AG04449 (cell line): Measurements from ENCODE around the gene C11orf42.

ENCODE experiments used
- CTCF ChIA-PET: fragments of 350-600 bp; formaldehyde crosslinking; extraction: SDS; loops from one replicate; lab custom pipeline; 2021; ENCODE audit warnings: antibody characterized with exemption; lab: Yijun Ruan, JAX
- POLR2A ChIA-PET: fragments of 400-600, 350-600 bp; formaldehyde crosslinking; extraction: SDS; loops from one replicate; lab custom pipeline; 2020; ENCODE audit warnings: antibody characterized with exemption, inconsistent platforms; lab: Yijun Ruan, JAX
- DNase-seq: peaks from one replicate; pipeline ENCODE4 v3.0.0-alpha.2; 2010; ENCODE audit warnings: low read depth, low spot score
- H3K4me3 ChIP-seq: 2 replicates; pipeline ENCODE4 v1.5.1; 2011; ENCODE audit warnings: low read depth, mild to moderate bottlenecking, control low read depth, low read length
- TF ChIP-seq, protein P1 (sequence below): IDR thresholded peaks from one replicate; pipeline ENCODE4 v1.5.1; 2011; ENCODE audit warnings: mild to moderate bottlenecking, moderate library complexity, low read length, control low read depth, inconsistent platforms; ENCODE audit not compliant: insufficient read depth; ENCODE audit errors: missing control alignments

The C11orf42 gene

DNA sequence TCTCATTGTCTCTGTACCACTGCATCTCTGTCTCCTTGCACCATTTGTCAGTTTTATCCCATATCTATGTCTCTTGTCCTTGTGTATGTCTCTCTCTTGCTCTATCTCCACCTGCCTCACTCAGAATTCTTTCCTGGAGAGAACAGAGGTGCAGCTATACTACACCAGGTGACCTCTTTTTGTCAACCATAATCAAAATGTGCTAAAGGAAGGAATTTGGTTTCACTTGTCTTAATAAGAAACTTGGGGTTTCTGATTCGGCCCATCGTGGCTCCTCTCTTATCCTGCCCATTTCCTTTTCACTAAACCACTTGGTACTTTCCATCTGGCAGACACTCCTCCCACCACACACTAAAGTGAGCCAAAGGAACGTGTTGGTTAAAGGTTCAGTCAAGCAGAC, 2.0 kb upstream of the C11orf42 start:
- TF ChIP-seq, protein P1, sequence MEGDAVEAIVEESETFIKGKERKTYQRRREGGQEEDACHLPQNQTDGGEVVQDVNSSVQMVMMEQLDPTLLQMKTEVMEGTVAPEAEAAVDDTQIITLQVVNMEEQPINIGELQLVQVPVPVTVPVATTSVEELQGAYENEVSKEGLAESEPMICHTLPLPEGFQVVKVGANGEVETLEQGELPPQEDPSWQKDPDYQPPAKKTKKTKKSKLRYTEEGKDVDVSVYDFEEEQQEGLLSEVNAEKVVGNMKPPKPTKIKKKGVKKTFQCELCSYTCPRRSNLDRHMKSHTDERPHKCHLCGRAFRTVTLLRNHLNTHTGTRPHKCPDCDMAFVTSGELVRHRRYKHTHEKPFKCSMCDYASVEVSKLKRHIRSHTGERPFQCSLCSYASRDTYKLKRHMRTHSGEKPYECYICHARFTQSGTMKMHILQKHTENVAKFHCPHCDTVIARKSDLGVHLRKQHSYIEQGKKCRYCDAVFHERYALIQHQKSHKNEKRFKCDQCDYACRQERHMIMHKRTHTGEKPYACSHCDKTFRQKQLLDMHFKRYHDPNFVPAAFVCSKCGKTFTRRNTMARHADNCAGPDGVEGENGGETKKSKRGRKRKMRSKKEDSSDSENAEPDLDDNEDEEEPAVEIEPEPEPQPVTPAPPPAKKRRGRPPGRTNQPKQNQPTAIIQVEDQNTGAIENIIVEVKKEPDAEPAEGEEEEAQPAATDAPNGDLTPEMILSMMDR: no peak
- H3K4me3 ChIP-seq: no peak overlapping the region
- POLR2A ChIA-PET: no interaction called here
- CTCF ChIA-PET: interaction anchor here (1.1 kb wide), 1 partner anchor 159 kb away, joined by 3 read pairs; no protein-coding TSS in a partner anchor
- no peak for DNase-seq

- POLR2A ChIA-PET: no interaction called here
- no peak overlapping the region for H3K4me3 ChIP-seq
- no peak for DNase-seq
- CTCF ChIA-PET: interaction anchor here (1.1 to 1.4 kb wide), 3 partner anchors 19 to 158 kb away, joined by 3 to 4 read pairs (median 3); no protein-coding TSS in a partner anchor
- TF ChIP-seq, protein P1: no peak
Measured at GRCh38 chr11:6204706-6205105, 651 bp upstream of the C11orf42 start.

- ChIA-PET CTCF (interaction anchor here (0.7 to 1.5 kb wide), 5 partner anchors 9 to 147 kb away, joined by 3 to 6 read pairs (median 4); no protein-coding TSS in a partner anchor), POLR2A (no interaction called here)
- TF ChIP-seq, protein P1: no peak
- DNase-seq: peak; percentile 19
- H3K4me3 ChIP-seq: no peak overlapping the region
Measured at GRCh38 chr11:6206456-6207180, 1.3 kb downstream of the C11orf42 start.

- ChIA-PET CTCF (interaction anchor here (1.5 kb wide), 1 partner anchor 10 kb away, joined by 4 read pairs; no protein-coding TSS in a partner anchor), POLR2A (no interaction called here)
- TF ChIP-seq, protein P1: no peak
- H3K4me3 ChIP-seq: no peak overlapping the region
- DNase-seq: no peak
Measured at GRCh38 chr11:6209801-6210200, 4.4 kb downstream of the C11orf42 start.

DNA sequence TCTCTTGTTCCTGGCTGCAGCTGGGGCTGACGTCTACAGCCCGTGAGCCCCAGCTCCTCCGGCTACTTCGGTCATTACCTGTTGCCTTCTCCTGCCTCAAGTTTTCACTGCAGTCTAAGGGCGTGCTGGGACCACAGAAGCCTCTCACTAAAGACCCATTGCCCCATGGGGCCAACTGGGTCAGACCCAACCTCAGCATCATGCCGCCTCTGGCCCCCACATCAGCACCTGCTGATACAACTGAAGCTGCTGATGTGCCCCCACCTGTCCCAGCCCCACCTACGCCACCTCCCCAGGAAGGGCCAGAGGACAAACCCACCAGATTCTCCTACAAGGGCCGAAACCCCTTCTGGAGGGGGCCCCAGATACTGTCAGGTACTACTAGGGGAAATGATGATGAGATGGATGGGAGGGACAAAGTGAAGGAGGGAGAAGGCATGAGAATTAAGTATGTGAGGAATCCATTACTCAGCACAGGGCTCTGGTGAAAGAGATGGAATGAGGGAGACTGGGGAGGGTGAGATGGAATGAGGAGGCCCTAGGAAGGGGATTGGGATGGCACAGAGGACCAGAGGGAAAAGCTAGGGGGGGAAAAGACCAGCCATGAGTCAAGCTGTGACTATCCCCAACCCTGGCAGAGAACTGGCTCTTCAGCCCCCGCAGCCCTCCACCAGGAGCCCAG, 5.1 kb downstream of the C11orf42 start:
- peak; percentile 28 for DNase-seq
- H3K4me3 ChIP-seq: no peak overlapping the region
- TF ChIP-seq, protein P1: no peak
- CTCF ChIA-PET: interaction anchor here (1.5 kb wide), 1 partner anchor 9 kb away, joined by 4 read pairs; no protein-coding TSS in a partner anchor
- POLR2A ChIA-PET: no interaction called here

DNA sequence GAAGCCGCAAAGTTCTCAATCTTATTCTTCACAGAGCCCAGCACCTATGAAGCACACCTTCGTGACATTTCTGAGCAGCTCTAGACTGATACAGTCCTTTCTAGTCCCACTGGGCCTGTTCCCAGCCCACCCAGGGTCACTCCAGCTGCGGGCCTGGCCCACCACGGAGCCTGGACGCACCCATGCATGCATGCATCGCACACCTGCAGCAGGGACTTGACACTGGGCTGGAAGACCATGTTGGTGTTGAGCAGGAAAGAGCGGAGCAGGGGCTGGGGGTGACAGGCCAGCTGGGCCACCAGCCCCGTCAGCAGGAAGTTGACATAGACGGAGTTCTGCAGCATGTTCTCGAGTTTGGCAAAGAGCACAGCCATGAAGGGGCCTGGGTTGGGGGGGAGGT, 9.2 kb downstream of the C11orf42 start:
- POLR2A ChIA-PET: no interaction called here
- TF ChIP-seq, protein P1: no peak
- DNase-seq: no peak
- CTCF ChIA-PET: interaction anchor here (1.3 to 1.4 kb wide), 2 partner anchors 8 to 37 kb away, joined by 4 read pairs; no protein-coding TSS in a partner anchor
- H3K4me3 ChIP-seq: no peak overlapping the region
